HepG2 (cell line): Measurements from ENCODE around the gene MRAP. TPM values are rescaled to one million over a fixed set of nuclear protein-coding genes. Genes with fewer than 3 reads are reported as not detected.

Experiments used
- ATAC-seq: fragments of 200-7000 bp; cut with Tn5 transposase; 3 replicates; pipeline ENCODE4 v1.9.1; 2020; ENCODE audit warnings: mild to moderate bottlenecking, moderate library complexity
- BruUV-seq: library from RNA; stranded (reverse); fragments of 400-500 nt; replicated peaks from 2 replicates; lab custom pipeline; 2021; lab: Mats Ljungman, UMichigan
- CTCF ChIA-PET: fragments of 300-600 bp; formaldehyde crosslinking; extraction: SDS; loops from one replicate; lab custom pipeline; 2021; ENCODE audit warnings: low total read pairs, inconsistent platforms, low intra/inter-chr PET ratio; lab: Yijun Ruan, JAX
- POLR2A ChIA-PET: fragments of 350-600 bp; sonication (Branson Sonifier 250); formaldehyde crosslinking; loops from one replicate; lab custom pipeline; 2020; ENCODE audit warnings: antibody characterized with exemption, inconsistent platforms; lab: Yijun Ruan, JAX
- DNase-seq: peaks from one replicate; pipeline ENCODE4 v3.0.0-alpha.2; 2015; ENCODE audit warnings: low spot score
- FAIRE-seq: peaks from 3 replicates; lab custom pipeline; 2011; peaks lifted over from hg19 to GRCh38; lab: Jason Lieb, UNC
- H2AFZ ChIP-seq: one replicate; pipeline ENCODE4 v1.6.1; 2011; ENCODE audit warnings: low read length, inconsistent platforms
- H3K27ac ChIP-seq: fragments of 300-600 bp; 3 replicates; pipeline ENCODE4 v1.8.0; 2011; ENCODE audit warnings: mixed run types, mild to moderate bottlenecking, mixed read lengths, low read length, inconsistent platforms; ENCODE audit not compliant: insufficient read depth; ENCODE audit errors: extremely low read length
- H3K27me3 ChIP-seq, 2 experiments: fragments of 200-600 bp in 1 of 2; 2 replicates in 1 of 2; 3 replicates in 1 of 2; pipeline versions ENCODE4 v1.6.0 to v1.8.0; 2011; ENCODE audit warnings: low read length in 2 of 2, mild to moderate bottlenecking in 2 of 2, moderate library complexity in 2 of 2, inconsistent platforms in 1 of 2; ENCODE audit not compliant: insufficient read depth in 2 of 2, control insufficient read depth in 1 of 2
- H3K36me3 ChIP-seq, 2 experiments: fragments of 200-600 bp in 1 of 2; replicated peaks in 1 of 2; 2 replicates in 1 of 2; 3 replicates in 1 of 2; pipeline versions ENCODE4 v1.5.1 to v1.8.0; 2011; ENCODE audit warnings: low read length in 2 of 2, inconsistent platforms in 1 of 2; ENCODE audit not compliant: insufficient read depth in 2 of 2, control insufficient read depth in 1 of 2
- H3K4me1 ChIP-seq: 2 replicates; pipeline ENCODE4 v1.5.1; 2012; ENCODE audit warnings: low read length, inconsistent platforms; ENCODE audit not compliant: insufficient read depth
- H3K4me2 ChIP-seq: 2 replicates; pipeline ENCODE4 v1.6.0; 2011; ENCODE audit warnings: low read depth, low read length, inconsistent platforms
- H3K4me3 ChIP-seq, 3 experiments: fragments of 200-600 bp in 1 of 3; sonication (generic), shearing (Covaris generic) in 1 of 3; replicated peaks in 1 of 3; 2 replicates each; pipeline ENCODE4 v1.5.1; 2011 to 2016; ENCODE audit warnings: low read length in 3 of 3, inconsistent platforms in 2 of 3, low read depth in 2 of 3, mild to moderate bottlenecking in 2 of 3, control low read depth in 1 of 3, mixed read lengths in 1 of 3; ENCODE audit not compliant: insufficient read depth in 1 of 3
- H3K79me2 ChIP-seq: one replicate; pipeline ENCODE4 v1.6.1; 2011; ENCODE audit warnings: low read length, inconsistent platforms; ENCODE audit not compliant: insufficient read depth
- H3K9ac ChIP-seq: 2 replicates; pipeline ENCODE4 v1.6.0; 2011; ENCODE audit warnings: mild to moderate bottlenecking, low read depth, low read length, inconsistent platforms; ENCODE audit not compliant: insufficient read depth
- H3K9me3 ChIP-seq: 2 replicates; pipeline ENCODE4 v1.5.1; 2012; ENCODE audit warnings: mild to moderate bottlenecking, low read length
- H4K20me1 ChIP-seq: 2 replicates; pipeline ENCODE4 v1.6.0; 2011; ENCODE audit warnings: inconsistent platforms, mild to moderate bottlenecking, low read length, moderate library complexity; ENCODE audit not compliant: insufficient read depth
- ARID4A ChIP-seq: sonication (generic); formaldehyde crosslinking; IDR thresholded peaks from 2 replicates; pipeline ENCODE4 v1.5.0; 2020; ENCODE audit warnings: mild to moderate bottlenecking, missing genetic modification reagents, borderline replicate concordance
- FOSL2 ChIP-seq: sonication (generic); formaldehyde crosslinking; IDR thresholded peaks from 2 replicates; pipeline ENCODE4 v1.4.0; 2020; ENCODE audit warnings: missing genetic modification reagents
- GTF3A ChIP-seq: sonication (generic); formaldehyde crosslinking; conservative IDR thresholded peaks from 2 replicates; pipeline ENCODE4 v1.4.0; 2020; ENCODE audit warnings: mild to moderate bottlenecking, missing genetic modification reagents
- HOXA3 ChIP-seq: sonication (generic); formaldehyde crosslinking; IDR thresholded peaks from 2 replicates; pipeline ENCODE4 v1.5.0; 2020; ENCODE audit warnings: missing genetic modification reagents
- IRF2 ChIP-seq: IDR thresholded peaks from 2 replicates; pipeline ENCODE4 v1.6.1; 2018; ENCODE audit warnings: missing genetic modification reagents, missing compliant biosample characterization
- PHF5A ChIP-seq: IDR thresholded peaks from one replicate; pipeline ENCODE4 v1.6.1; 2018; ENCODE audit warnings: low read depth, missing genetic modification reagents; ENCODE audit not compliant: unreplicated experiment
- SPEN ChIP-seq: sonication (generic); formaldehyde crosslinking; IDR thresholded peaks from 2 replicates; pipeline ENCODE4 v1.5.1; 2020; ENCODE audit warnings: low read depth, mild to moderate bottlenecking, missing genetic modification reagents
- TEAD2 ChIP-seq: sonication (generic); formaldehyde crosslinking; IDR thresholded peaks from 2 replicates; pipeline ENCODE4 v1.9.0; 2021; ENCODE audit warnings: missing genetic modification reagents
- TFDP1 ChIP-seq: IDR thresholded peaks from 2 replicates; pipeline ENCODE4 v1.6.1; 2016; ENCODE audit warnings: missing compliant biosample characterization, missing genetic modification reagents, borderline replicate concordance
- ZFP62 ChIP-seq: sonication (generic); formaldehyde crosslinking; IDR thresholded peaks from 2 replicates; pipeline ENCODE4 v1.4.0; 2020; ENCODE audit warnings: missing genetic modification reagents
- ZKSCAN5 ChIP-seq: sonication (generic); formaldehyde crosslinking; IDR thresholded peaks from 2 replicates; pipeline ENCODE4 v1.5.1; 2020; ENCODE audit warnings: mild to moderate bottlenecking, missing genetic modification reagents
- ZNF160 ChIP-seq: sonication (generic); formaldehyde crosslinking; IDR thresholded peaks from 2 replicates; pipeline ENCODE4 v1.8.0; 2022; ENCODE audit warnings: mild to moderate bottlenecking, inconsistent platforms, missing genetic modification reagents
- ZNF260 ChIP-seq: sonication (generic); formaldehyde crosslinking; IDR thresholded peaks from 2 replicates; pipeline ENCODE4 v1.4.0; 2020; ENCODE audit warnings: missing genetic modification reagents, low read depth, mild to moderate bottlenecking, borderline replicate concordance
- ZNF547 ChIP-seq: sonication (generic); formaldehyde crosslinking; IDR thresholded peaks from 2 replicates; pipeline ENCODE4 v1.5.1; 2020; ENCODE audit warnings: mild to moderate bottlenecking, missing genetic modification reagents
- ZNF652 ChIP-seq: IDR thresholded peaks from 2 replicates; pipeline ENCODE4 v1.6.1; 2016; ENCODE audit warnings: low read depth, borderline replicate concordance
- ZNF772 ChIP-seq: sonication (generic); formaldehyde crosslinking; IDR thresholded peaks from 2 replicates; pipeline ENCODE4 v1.5.0; 2020; ENCODE audit warnings: mild to moderate bottlenecking, missing genetic modification reagents
- ZSCAN5A ChIP-seq: sonication (generic); formaldehyde crosslinking; IDR thresholded peaks from 2 replicates; pipeline ENCODE4 v1.8.0; 2022; ENCODE audit warnings: mild to moderate bottlenecking, missing genetic modification reagents, borderline replicate concordance
- WGBS: methylation state at CpG from one replicate; pipeline ENCODE4 v1.1.6; 2017; ENCODE audit warnings: low lambda C conversion rate; 5-methylcytosine and 5-hydroxymethylcytosine counted together
- in situ Hi-C: cut with HindIII; loops from 2 replicates; pipeline ENCODE4 v1.10.0; 2017; ENCODE audit warnings: low pct_unique_long_range_greater_than_20kb; ENCODE audit not compliant: extremely low pct_ligation_motif_present
- intact Hi-C: fragments of 100-400 bp; cut with micrococcal nuclease; formaldehyde crosslinking; loops from one replicate; pipeline ENCODE4 v1.10.0; 2022; ENCODE audit not compliant: unreplicated experiment
- polyA plus RNA-seq, 8 experiments: library from polyadenylated mRNA; depleted of rRNA in 3 of 8; stranded (reverse) in 7 of 8; unstranded in 1 of 8; fragments of >200 nt; fragmentation: Illumina TruSeq in 4 of 8; extraction: Trizol in 4 of 8; gene quantifications; 2 replicates each; pipeline versions ENCODE4 v1.2.1 to v1.2.3, GENCODE V29; 2011 to 2016; ENCODE audit warnings: low read depth in 4 of 8, missing spikeins in 1 of 8, mixed read lengths in 1 of 8; ENCODE audit not compliant: insufficient read depth in 1 of 8
- total RNA-seq, 5 experiments: library from RNA; depleted of rRNA; stranded (reverse); fragments of >200 nt; fragmentation: Illumina TruSeq; extraction: Trizol; gene quantifications; 2 replicates each; pipeline ENCODE4 v1.2.3, GENCODE V29; 2016; ENCODE audit warnings: low read depth in 1 of 5

Gene MRAP
- total and polyA plus RNA-seq, 2 of the 13 experiments (the other 11 are each of a cell fraction or from before 2014, with no cell fraction given): 0.46 to 1.2 TPM

- no peak overlapping the region for H3K9ac ChIP-seq
- H3K79me2 ChIP-seq: no peaks in the 10 kb centered on the region
- no TSS peak for BruUV-seq
- no peaks in the 10 kb centered on the region for H3K27me3 ChIP-seq
- no peaks in the 10 kb centered on the region for H3K9me3 ChIP-seq
- ChIA-PET POLR2A (no interaction called here), CTCF (no interaction called here)
- H3K36me3 ChIP-seq: peaks cover 45 to 97% of the 10 kb centered on the region in 2 experiments
- no peaks in the 10 kb centered on the region for H4K20me1 ChIP-seq
- no peak overlapping the region for H3K27ac ChIP-seq
- TF ChIP-seq ZNF652 (CRISPR knock-in tag): no peak
- TF ChIP-seq IRF2 (CRISPR knock-in tag): no peak
- TF ChIP-seq ZNF260: no peak
- TF ChIP-seq ZNF772: no peak
- no peak for TF ChIP-seq GTF3A (CRISPR knock-in tag)
- no peak for TF ChIP-seq TEAD2 (CRISPR knock-in tag)
- no peak for TF ChIP-seq FOSL2
- no peak for TF ChIP-seq ZNF547 (CRISPR knock-in tag)
- TF ChIP-seq ZNF160 (CRISPR knock-in tag): no peak
- no peak for TF ChIP-seq HOXA3 (CRISPR knock-in tag)
- TF ChIP-seq ZFP62: no peak
- no peak for TF ChIP-seq SPEN (CRISPR knock-in tag)
- no peak for TF ChIP-seq PHF5A (CRISPR knock-in tag)
- no peak for TF ChIP-seq ARID4A (CRISPR knock-in tag)
- no peak for TF ChIP-seq TFDP1 (CRISPR knock-in tag)
- no peak for TF ChIP-seq ZKSCAN5 (CRISPR knock-in tag)
- no peak for TF ChIP-seq ZSCAN5A (CRISPR knock-in tag)
- intact Hi-C loops: no loop called here
- H3K4me1 ChIP-seq: peaks cover 1% of the 10 kb centered on the region; the same call in 1 of the 2 replicates
- DNase-seq: no peak
- no peak overlapping the region for H3K4me2 ChIP-seq
- WGBS: over 99% methylated on average over 10 of the region's 13 CpGs
- no peak overlapping the region for H3K4me3 ChIP-seq
- no peak for ATAC-seq
- H2AFZ ChIP-seq: no peak overlapping the region
- no peak for FAIRE-seq
- in situ Hi-C loops: no loop called here
Measured at GRCh38 chr21:32321480-32321879, 22.8 kb downstream of the MRAP start.
